Limb (tissue), 2 donors: ENCODE data around the gene ATG2B.

Experiments used
- DNase-seq, 2 donors: peaks; one replicate each; pipeline ENCODE4 v3.0.0-alpha.2; 2016; ENCODE audit errors: extremely low spot score in 2 of 2

Gene ATG2B

GRCh38 chr14:96362965-96363750 is at the start of gene ATG2B, which contains the start of gene GSKIP:
Gene ATG2B, minus strand, starts transcription at chr14:96363341. Its CDS starts 365 bp downstream, at chr14:96362976.
Gene GSKIP, plus strand, starts transcription at chr14:96363526. Its CDS starts 18,722 bp downstream, at chr14:96382248.
- DNase-seq: peak; percentile 92 to 98

- DNase-seq: no peak
Observed at GRCh38 chr14:96410119-96410518, 47.0 kb upstream of the ATG2B start.

GRCh38 chr14:96409701-96410100 is 46.6 kb upstream of the ATG2B start:
- DNase-seq: no peak

- DNase-seq: no peak
Observed at GRCh38 chr14:96408608-96409007, 45.5 kb upstream of the ATG2B start.

GRCh38 chr14:96407935-96408570 is 44.9 kb upstream of the ATG2B start:
- no peak for DNase-seq

- DNase-seq: no peak
Observed at GRCh38 chr14:96405677-96406076, 42.5 kb upstream of the ATG2B start.

- DNase-seq: no peak
Observed at GRCh38 chr14:96403409-96403808, 40.3 kb upstream of the ATG2B start.

- no peak for DNase-seq
Observed at GRCh38 chr14:96400495-96400894, 37.4 kb upstream of the ATG2B start.

GRCh38 chr14:96399405-96399804 is 36.3 kb upstream of the ATG2B start:
- no peak for DNase-seq

GRCh38 chr14:96398921-96399320 is 35.8 kb upstream of the ATG2B start:
- DNase-seq: no peak

GRCh38 chr14:96398432-96398831 is 35.3 kb upstream of the ATG2B start:
- no peak for DNase-seq

- no peak for DNase-seq
Observed at GRCh38 chr14:96394047-96394815, 31.1 kb upstream of the ATG2B start.

GRCh38 chr14:96393071-96393691 is 30.0 kb upstream of the ATG2B start:
- no peak for DNase-seq

- peak; percentile 83 to 97 for DNase-seq
Observed at GRCh38 chr14:96391293-96392118, 28.4 kb upstream of the ATG2B start.

GRCh38 chr14:96390965-96391292 is 27.8 kb upstream of the ATG2B start:
- no peak for DNase-seq

GRCh38 chr14:96385385-96385784 is 22.2 kb upstream of the ATG2B start:
- DNase-seq: no peak

GRCh38 chr14:96384740-96385139 is 21.6 kb upstream of the ATG2B start:
- no peak for DNase-seq

- no peak for DNase-seq
Observed at GRCh38 chr14:96384053-96384452, 20.9 kb upstream of the ATG2B start.

- DNase-seq: no peak
Observed at GRCh38 chr14:96383445-96383844, 20.3 kb upstream of the ATG2B start.

- DNase-seq: no peak
Observed at GRCh38 chr14:96380735-96381134, 17.6 kb upstream of the ATG2B start.

- no peak for DNase-seq
Observed at GRCh38 chr14:96376093-96376492, 13.0 kb upstream of the ATG2B start.
